Ascending aorta (tissue), 2 donors: ENCODE data around the gene SORT1. TPM values are rescaled to one million over a fixed set of nuclear protein-coding genes. Genes with fewer than 3 reads are reported as not detected.
"Not testable (repeated sequence)": the region's sequence is repeated elsewhere in the genome, so short reads cannot be mapped to it uniquely, and the experiment has no call there.

Experiments used
- DNase-seq, 2 donors: peaks; one replicate each; pipeline ENCODE4 v3.0.0-alpha.2; 2019; ENCODE audit warnings: low spot score in 2 of 2
- H3K27ac ChIP-seq, 2 donors: fragments of 200-600 bp; sonication (generic); one replicate each; pipeline ENCODE4 v1.5.1; 2016 to 2017; ENCODE audit warnings: mild to moderate bottlenecking in 1 of 2
- H3K27me3 ChIP-seq: fragments of 200-600 bp; sonication (generic); one replicate; pipeline ENCODE4 v1.5.1; 2017
- H3K36me3 ChIP-seq, 2 donors: fragments of 200-600 bp; sonication (generic); one replicate each; pipeline ENCODE4 v1.5.1; 2016
- H3K4me1 ChIP-seq, 2 donors: fragments of 200-600 bp; sonication (generic); one replicate each; pipeline ENCODE4 v1.5.1; 2016 to 2017; ENCODE audit warnings: mild to moderate bottlenecking in 1 of 2
- H3K4me3 ChIP-seq, 2 donors: fragments of 200-600 bp; sonication (generic); one replicate each; pipeline ENCODE4 v1.5.1; 2016 to 2017; ENCODE audit warnings: mild to moderate bottlenecking in 1 of 2
- H3K9me3 ChIP-seq, 2 donors: fragments of 200-600 bp; sonication (generic); one replicate each; pipeline ENCODE4 v1.5.1; 2016
- intact Hi-C: fragments of 100-400 bp; cut with DNase I; formaldehyde crosslinking; loops from one replicate; pipeline ENCODE4 v1.15.1; 2023
- total RNA-seq: library from RNA; depleted of rRNA; stranded (reverse); fragments of >200 nt; gene quantifications from one replicate; pipeline ENCODE4 v1.1.0, GENCODE V29; 2016
- TF ChIP-seq, protein P1 (sequence below), 3 experiments: fragments of 200-600 bp in 2 of 3; fragments of 450-650 bp in 1 of 3; sonication (generic) in 2 of 3; IDR thresholded peaks; one replicate each; pipeline ENCODE4 v1.5.1; 2016 to 2019; ENCODE audit warnings: antibody characterized with exemption in 3 of 3, mild to moderate bottlenecking in 1 of 3, moderate library complexity in 1 of 3

Gene SORT1
- total RNA-seq, 1 donor from 2014 or later, result 111 TPM

DNA sequence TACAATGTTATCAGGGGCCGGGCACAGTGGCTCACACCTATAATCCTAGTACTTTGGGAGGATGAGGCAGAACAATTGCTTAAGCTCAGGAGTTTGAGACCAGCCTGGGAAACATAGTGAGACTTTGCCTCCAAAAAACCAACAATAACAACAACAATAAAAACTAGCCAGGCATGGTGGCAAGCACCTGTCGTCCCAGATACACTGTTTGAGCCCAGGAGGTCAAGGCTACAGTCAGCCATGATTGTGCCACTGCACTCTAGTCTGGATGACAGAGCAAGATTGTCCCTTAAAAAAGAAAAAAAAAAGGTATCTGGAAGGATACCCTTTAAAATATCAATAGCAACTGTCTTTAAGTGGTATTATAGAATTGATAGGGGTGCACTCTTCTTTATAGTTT, 16.1 kb downstream of the SORT1 start:
- H3K4me1 ChIP-seq, result peaks cover 21 to 77% of the 10 kb centered on the region in 2 donors
- TF ChIP-seq, protein P1, sequence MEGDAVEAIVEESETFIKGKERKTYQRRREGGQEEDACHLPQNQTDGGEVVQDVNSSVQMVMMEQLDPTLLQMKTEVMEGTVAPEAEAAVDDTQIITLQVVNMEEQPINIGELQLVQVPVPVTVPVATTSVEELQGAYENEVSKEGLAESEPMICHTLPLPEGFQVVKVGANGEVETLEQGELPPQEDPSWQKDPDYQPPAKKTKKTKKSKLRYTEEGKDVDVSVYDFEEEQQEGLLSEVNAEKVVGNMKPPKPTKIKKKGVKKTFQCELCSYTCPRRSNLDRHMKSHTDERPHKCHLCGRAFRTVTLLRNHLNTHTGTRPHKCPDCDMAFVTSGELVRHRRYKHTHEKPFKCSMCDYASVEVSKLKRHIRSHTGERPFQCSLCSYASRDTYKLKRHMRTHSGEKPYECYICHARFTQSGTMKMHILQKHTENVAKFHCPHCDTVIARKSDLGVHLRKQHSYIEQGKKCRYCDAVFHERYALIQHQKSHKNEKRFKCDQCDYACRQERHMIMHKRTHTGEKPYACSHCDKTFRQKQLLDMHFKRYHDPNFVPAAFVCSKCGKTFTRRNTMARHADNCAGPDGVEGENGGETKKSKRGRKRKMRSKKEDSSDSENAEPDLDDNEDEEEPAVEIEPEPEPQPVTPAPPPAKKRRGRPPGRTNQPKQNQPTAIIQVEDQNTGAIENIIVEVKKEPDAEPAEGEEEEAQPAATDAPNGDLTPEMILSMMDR (IDR thresholded peaks at IDR 0.05), result no peak
- peak overlapping the region; percentile 90 to 91 for H3K27ac ChIP-seq
- no peaks in the 10 kb centered on the region for H3K27me3 ChIP-seq
- no peaks in the 10 kb centered on the region for H3K36me3 ChIP-seq
- intact Hi-C loops, result no loop called here
- H3K4me3 ChIP-seq, result no peak overlapping the region
- H3K9me3 ChIP-seq, result no peaks in the 10 kb centered on the region
- no peak for DNase-seq

DNA sequence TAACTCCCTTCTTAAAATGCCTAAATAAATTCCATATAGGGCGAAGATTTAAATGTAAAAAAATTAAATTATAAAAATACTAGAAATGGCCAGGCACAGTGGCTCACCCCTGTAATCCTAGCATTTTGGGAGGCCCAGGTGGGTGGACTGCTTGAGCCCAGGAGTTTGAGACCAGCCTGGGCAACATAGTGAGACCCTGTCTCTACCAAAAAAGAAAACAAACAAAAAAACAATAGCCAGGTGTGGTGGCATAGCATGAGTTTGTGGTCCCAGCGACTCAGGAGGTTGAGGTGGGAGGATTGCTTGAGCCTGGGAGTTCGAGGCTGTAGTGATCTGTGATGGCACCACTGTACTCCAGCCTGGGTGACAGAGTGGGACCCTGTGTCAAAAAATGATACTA, 17.8 kb downstream of the SORT1 start:
- TF ChIP-seq, protein P1 (IDR thresholded peaks at IDR 0.05), result no peak
- Histone ChIP-seq H3K27ac (peak overlapping the region; percentile 90 to 91), H3K36me3 (no peaks in the 10 kb centered on the region), H3K9me3 (no peaks in the 10 kb centered on the region), H3K27me3 (no peaks in the 10 kb centered on the region), H3K4me3 (no peak overlapping the region), H3K4me1 (peaks cover 12 to 66% of the 10 kb centered on the region in 2 donors)
- intact Hi-C loops, result no loop called here
- no peak for DNase-seq

DNA sequence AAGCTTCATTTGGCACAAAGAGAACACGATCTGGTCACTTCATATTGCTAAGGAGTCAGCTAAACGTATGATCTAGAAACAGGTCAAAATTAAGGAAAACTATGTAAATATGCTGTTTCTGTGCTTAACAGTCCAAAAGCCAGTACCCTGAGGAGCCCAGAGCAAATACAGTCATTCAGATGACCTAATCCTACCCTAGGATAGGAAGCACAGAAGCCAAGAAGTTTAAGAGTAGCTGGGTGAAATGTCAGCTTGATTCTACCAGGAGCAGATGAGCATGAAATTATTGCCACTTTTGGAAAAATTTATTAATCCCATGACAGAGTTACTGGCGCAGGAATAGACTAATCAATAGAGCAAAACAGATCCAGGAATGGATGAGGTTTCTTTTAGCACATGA, 18.3 kb downstream of the SORT1 start:
- Histone ChIP-seq H3K27me3 (no peaks in the 10 kb centered on the region), H3K36me3 (no peaks in the 10 kb centered on the region)
- intact Hi-C loops, result no loop called here

DNA sequence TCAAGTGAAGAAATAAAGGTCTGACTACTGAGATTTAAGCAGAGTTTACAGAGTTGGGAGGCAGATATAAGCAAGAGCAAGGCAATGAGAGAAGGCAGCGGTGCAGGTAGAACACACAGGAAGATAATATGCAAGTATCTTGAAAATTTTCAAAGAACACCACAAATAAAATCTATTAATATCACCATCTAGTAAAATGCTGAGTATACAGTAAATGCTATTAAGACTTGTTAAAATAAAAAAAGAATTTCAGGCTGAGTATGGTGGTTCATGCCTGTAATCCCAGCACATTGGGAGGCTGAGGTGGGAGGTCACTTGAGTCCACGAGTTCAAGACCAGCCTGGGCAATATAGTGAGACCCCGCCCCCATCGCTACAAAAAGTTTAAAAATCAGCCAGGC, 20.0 kb downstream of the SORT1 start:
- Histone ChIP-seq H3K27ac (no peak overlapping the region), H3K27me3 (no peaks in the 10 kb centered on the region), H3K36me3 (no peaks in the 10 kb centered on the region), H3K9me3 (no peaks in the 10 kb centered on the region), H3K4me3 (no peak overlapping the region), H3K4me1 (peaks cover 3 to 64% of the 10 kb centered on the region in 2 donors)
- no peak for DNase-seq
- intact Hi-C loops, result no loop called here
- TF ChIP-seq, protein P1 (IDR thresholded peaks at IDR 0.05), result no peak

More for the DNA sequence above, 18.3 kb downstream of the SORT1 start:
- H3K4me1 ChIP-seq, result peaks cover 9 to 63% of the 10 kb centered on the region in 2 donors
- H3K27ac ChIP-seq, result peak overlapping the region; percentile 90 to 91
- no peak overlapping the region for H3K4me3 ChIP-seq
- TF ChIP-seq, protein P1 (IDR thresholded peaks at IDR 0.05), result no peak
- DNase-seq, result no peak
- H3K9me3 ChIP-seq, result no peaks in the 10 kb centered on the region

DNA sequence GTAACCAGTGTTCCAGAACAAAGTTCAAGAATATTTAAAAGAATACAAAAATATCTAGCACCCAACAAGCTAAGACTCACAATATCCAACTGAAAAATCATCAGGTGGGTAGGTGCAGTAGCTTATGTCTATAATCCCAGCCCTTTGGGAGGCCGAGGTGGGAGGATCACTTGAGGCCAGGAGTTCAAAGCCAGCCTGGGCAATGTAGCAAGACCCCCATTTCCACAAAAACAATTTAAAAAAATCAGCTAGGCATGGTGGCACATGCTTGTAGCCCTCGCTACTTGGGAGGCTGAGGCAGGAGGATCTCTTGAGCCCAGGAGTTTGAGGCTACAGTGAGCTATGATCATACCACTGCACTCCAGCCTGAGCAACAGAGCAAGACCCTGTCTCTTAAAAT, 24.0 kb downstream of the SORT1 start:
- H3K9me3 ChIP-seq, H3K36me3 ChIP-seq, H3K4me3 ChIP-seq, intact Hi-C loops, H3K27me3 ChIP-seq, DNase-seq: not testable (repeated sequence)
- Histone ChIP-seq H3K27ac (peak overlapping the region; percentile 87 to 92), H3K4me1 (peaks cover 11 to 66% of the 10 kb centered on the region in 2 donors)

DNA sequence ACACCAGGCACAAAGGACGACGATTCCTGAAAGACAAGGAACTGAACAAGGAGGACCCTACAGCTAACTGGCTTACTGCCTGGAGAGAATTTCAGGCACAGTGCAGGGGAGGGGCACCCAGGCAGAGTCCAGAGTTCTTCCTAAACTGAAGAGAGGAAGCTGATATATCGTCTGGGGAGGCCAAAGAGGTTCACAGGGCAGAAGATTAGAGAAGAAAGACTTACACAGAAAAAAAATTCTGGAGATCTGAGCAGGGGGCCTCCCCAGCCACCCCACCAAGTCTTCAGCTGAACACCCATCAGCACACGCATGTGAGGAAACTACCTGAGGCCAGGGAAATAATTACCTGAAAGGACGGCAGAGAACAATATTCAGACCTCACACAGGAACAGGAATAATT, 24.6 kb downstream of the SORT1 start:
- DNase-seq, result no peak
- peaks cover 11 to 67% of the 10 kb centered on the region in 2 donors for H3K4me1 ChIP-seq
- H3K4me3 ChIP-seq, result no peak overlapping the region
- peaks cover 0 to 3% of the 10 kb centered on the region in 2 donors for H3K36me3 ChIP-seq
- H3K27me3 ChIP-seq, result no peaks in the 10 kb centered on the region
- intact Hi-C loops, result no loop called here
- H3K27ac ChIP-seq, result peak overlapping the region; percentile 87 to 92
- TF ChIP-seq, protein P1 (IDR thresholded peaks at IDR 0.05), result no peak
- H3K9me3 ChIP-seq, result no peaks in the 10 kb centered on the region
